RWPE1 (cell line): Measurements from ENCODE around the gene GPR55.

Experiments used
- CTCF ChIA-PET: fragments of 350-600 bp; sonication (Branson Sonifier 250); formaldehyde crosslinking; extraction: SDS; loops from one replicate; lab custom pipeline; 2021; lab: Yijun Ruan, JAX
- POLR2A ChIA-PET: fragments of 400-600 bp; formaldehyde crosslinking; extraction: SDS; loops from one replicate; lab custom pipeline; 2020; ENCODE audit warnings: antibody characterized with exemption; ENCODE audit not compliant: low non-redundant PET; lab: Yijun Ruan, JAX
- DNase-seq: peaks from one replicate; pipeline ENCODE4 v3.0.0; 2012; ENCODE audit warnings: low spot score
- H3K27ac ChIP-seq: fragments of 450-650 bp; 2 replicates; pipeline ENCODE4 v1.5.1; 2017
- CTCF ChIP-seq: fragments of 450-650 bp; conservative IDR thresholded peaks from 2 replicates; pipeline ENCODE4 v1.5.1; 2017; ENCODE audit warnings: low read depth, mild to moderate bottlenecking

Gene GPR55

DNA sequence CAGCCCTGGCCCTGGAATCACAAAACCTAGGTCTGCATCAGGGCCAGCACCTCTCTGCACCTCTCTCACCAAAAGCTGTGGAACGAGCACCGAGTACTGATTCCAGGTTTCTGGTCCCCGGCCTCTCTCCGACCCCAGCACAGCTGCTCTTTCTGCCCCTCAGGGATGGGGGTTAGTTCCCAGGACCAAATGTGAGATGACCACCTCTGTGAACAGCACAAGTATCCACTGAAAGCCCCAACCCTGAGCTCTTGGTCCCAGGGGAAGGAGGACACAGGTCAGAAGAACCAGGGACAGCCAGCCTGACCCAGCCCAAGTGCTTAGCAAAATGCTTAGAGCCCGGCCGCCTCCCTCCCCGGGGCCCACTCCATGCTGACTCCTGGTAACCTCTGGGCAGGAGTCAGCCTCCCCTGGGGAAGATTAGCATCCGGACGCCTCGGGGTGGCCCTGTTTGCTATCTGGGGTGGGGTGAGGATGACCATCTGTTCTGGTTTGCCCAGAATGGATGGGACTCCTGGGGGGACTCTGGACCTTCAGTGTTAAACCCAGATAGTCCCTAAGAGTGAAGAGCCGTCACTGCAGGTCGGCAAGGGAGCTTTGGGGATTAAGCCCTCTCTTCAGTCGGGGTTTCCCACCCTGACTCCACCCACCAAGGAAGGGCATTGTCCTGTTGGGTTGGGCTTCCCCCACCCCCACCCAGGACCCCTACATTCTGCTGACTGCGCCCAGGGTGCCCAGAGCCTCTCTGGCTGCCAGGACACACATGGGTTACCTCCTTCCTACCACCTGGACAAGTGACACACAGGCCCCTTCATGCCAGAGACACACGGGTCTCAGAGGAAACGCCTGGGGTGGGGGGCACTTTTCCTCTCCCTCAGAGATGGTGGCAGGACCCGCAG lies 9.4 kb upstream of the GPR55 start:
- ChIA-PET POLR2A (no interaction called here), CTCF (no interaction called here)
- TF ChIP-seq CTCF = no peak
- no peak overlapping the region for H3K27ac ChIP-seq
- no peak for DNase-seq

- no peak for TF ChIP-seq CTCF
Measured at GRCh38 chr2:230933521-230934180, 8.6 kb upstream of the GPR55 start.

GRCh38 chr2:230932556-230933511 lies 7.8 kb upstream of the GPR55 start:
- H3K27ac ChIP-seq = no peak overlapping the region
- TF ChIP-seq CTCF = no peak
- no peak for DNase-seq
- ChIA-PET POLR2A (no interaction called here), CTCF (no interaction called here)

More at GRCh38 chr2:230933521-230934180, 8.6 kb upstream of the GPR55 start:
- ChIA-PET CTCF (no interaction called here), POLR2A (no interaction called here)
- no peak overlapping the region for H3K27ac ChIP-seq
- DNase-seq = no peak

DNA sequence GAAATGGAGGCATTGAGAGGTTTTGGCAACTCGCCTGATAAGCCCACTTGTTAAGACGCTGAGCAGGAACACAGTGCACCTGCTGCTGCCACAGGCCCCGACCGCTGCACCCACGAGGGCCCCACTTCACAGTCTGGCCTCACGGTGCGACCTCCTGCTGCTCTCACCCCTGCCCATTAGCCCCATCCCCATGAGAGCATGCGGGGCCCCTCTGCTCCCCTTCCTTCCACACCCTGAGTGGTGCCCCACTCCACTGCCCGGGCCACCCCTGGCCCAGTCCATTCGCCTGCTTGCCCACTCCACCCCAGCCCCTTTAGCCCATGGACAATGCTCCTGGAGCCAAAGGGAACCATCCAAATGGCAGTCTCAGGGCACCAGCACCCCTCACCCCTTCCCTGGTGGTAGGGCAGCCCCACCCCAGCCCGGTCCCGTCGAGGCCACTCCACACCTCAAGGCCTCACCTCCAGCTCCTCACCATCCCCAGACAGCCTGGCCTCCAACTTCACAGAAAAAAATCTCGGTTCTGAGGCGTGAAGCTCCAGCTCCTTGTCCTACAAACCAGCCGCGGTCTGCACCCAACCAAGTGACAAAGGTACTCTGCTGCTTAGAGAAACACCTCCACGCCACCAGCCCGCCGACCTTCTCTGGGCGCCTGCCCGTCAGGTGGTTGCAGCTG lies 6.7 kb upstream of the GPR55 start:
- ChIA-PET CTCF (interaction anchor here (0.7 kb wide), 1 partner anchor 14 kb away, joined by 4 read pairs; no protein-coding TSS in a partner anchor), POLR2A (no interaction called here)
- no peak for DNase-seq
- no peak for TF ChIP-seq CTCF
- H3K27ac ChIP-seq = no peak overlapping the region

DNA sequence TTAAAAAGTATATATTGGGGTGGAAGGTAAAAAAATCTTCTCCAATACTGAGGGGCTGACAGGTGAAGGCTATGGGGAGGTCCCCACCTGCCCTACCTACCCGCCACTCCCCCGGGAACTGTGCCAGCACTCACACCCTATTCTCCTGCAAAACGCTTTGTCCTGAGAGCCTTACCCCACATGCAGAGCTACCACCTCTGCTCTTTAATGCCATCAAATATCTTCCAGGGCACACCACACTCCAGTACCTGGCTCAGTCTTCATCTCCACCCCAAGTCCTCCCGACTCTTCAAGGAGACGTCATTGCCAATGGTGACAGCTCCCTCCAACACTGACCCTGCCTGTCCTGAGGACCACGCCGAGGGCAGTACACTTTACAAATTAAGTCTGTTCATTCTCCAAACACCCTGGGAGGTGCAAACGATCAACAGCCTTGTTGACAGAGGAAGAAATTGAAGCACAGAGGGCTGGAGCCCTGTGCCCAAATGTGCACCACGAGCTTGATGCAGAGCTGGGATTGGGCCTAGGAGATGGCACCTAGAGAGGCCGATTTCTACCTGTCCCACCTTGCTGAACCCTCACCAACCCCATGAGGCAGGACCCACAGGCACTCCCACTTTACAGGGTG lies 6.0 kb upstream of the GPR55 start:
- no peak for DNase-seq
- ChIA-PET POLR2A (no interaction called here), CTCF (interaction anchor here (0.6 to 0.7 kb wide), 2 partner anchors 13 to 15 kb away, joined by 4 to 5 read pairs; no protein-coding TSS in a partner anchor)
- no peak for TF ChIP-seq CTCF
- H3K27ac ChIP-seq = no peak overlapping the region
